ENCODE measurements around the gene DNAJC24.

GRCh38 chr11:31417816-31418215, 48.2 kb downstream of the DNAJC24 start:
- TF ChIP-seq CTCF (IDR thresholded peaks at IDR 0.05) (no peak), POLR2A (IDR thresholded peaks at IDR 0.05) (no peak), POLR2AphosphoS5 (IDR thresholded peaks at IDR 0.05; ENCODE audit: insufficient read depth in 1 of 2, low read depth in 1 of 2) (no peak)
